H1 (cell line): Measurements from ENCODE around the gene TEX26. TPM values are rescaled to one million over a fixed set of nuclear protein-coding genes. Genes with fewer than 3 reads are reported as not detected.

Experiments used
- CTCF ChIA-PET: fragments of 300-600 bp; sonication (Branson Sonifier 250); formaldehyde crosslinking; loops from one replicate; lab custom pipeline; 2021; ENCODE audit not compliant: partially characterized antibody; lab: Charles Lee
- POLR2A ChIA-PET: fragments of 300-600 bp; sonication (Branson Sonifier 250); formaldehyde crosslinking; loops from one replicate; lab custom pipeline; 2021; ENCODE audit warnings: inconsistent platforms; ENCODE audit not compliant: partially characterized antibody; lab: Charles Lee
- DNase-seq, 2 experiments: peaks; one replicate each; pipeline versions ENCODE4 v3.0.0 to v3.0.0-alpha.2; 2010 to 2022; ENCODE audit warnings: low spot score in 2 of 2, low read depth in 1 of 2, mixed read lengths in 1 of 2
- FAIRE-seq: peaks from 2 replicates; lab custom pipeline; 2011; peaks lifted over from hg19 to GRCh38; lab: Jason Lieb, UNC
- H2AFZ ChIP-seq: 2 replicates; pipeline ENCODE4 v1.8.1; 2012; ENCODE audit warnings: low read length, inconsistent platforms
- H2AK5ac ChIP-seq: 2 replicates; pipeline ENCODE4 v1.6.1; 2013; ENCODE audit warnings: low read depth, low read length
- H2BK120ac ChIP-seq: replicated peaks from 2 replicates; pipeline ENCODE3; 2013; ENCODE audit warnings: low read depth, low read length, inconsistent platforms
- H2BK12ac ChIP-seq: 2 replicates; pipeline ENCODE4 v1.6.1; 2013; ENCODE audit warnings: low read depth, low read length
- H2BK15ac ChIP-seq: 2 replicates; pipeline ENCODE4 v1.6.1; 2013; ENCODE audit warnings: low read length
- H2BK20ac ChIP-seq: 2 replicates; pipeline ENCODE4 v1.6.1; 2013; ENCODE audit warnings: low read length
- H2BK5ac ChIP-seq: 2 replicates; pipeline ENCODE4 v1.6.1; 2013; ENCODE audit warnings: low read depth, low read length
- H3K14ac ChIP-seq: 2 replicates; pipeline ENCODE4 v1.6.1; 2013; ENCODE audit warnings: inconsistent platforms; ENCODE audit not compliant: insufficient read length
- H3K18ac ChIP-seq: 2 replicates; pipeline ENCODE4 v1.6.1; 2013; ENCODE audit warnings: low read length; ENCODE audit errors: extremely low read depth
- H3K23ac ChIP-seq: 2 replicates; pipeline ENCODE4 v1.6.1; 2013; ENCODE audit warnings: inconsistent platforms; ENCODE audit not compliant: insufficient read length
- H3K23me2 ChIP-seq: 2 replicates; pipeline ENCODE4 v1.6.1; 2013; ENCODE audit warnings: low read depth, low read length
- H3K27ac ChIP-seq: 2 replicates; pipeline ENCODE4 v1.6.1; 2011; ENCODE audit warnings: low read depth, low read length, inconsistent platforms
- H3K27me3 ChIP-seq, 4 experiments: replicated peaks in 1 of 4; 1 replicate in 1 of 4; 2 replicates in 3 of 4; pipeline versions ENCODE4 v1.6.1 to v1.8.1; 2011 to 2013; ENCODE audit warnings: low read length in 3 of 4, mild to moderate bottlenecking in 3 of 4, inconsistent platforms in 2 of 4, mixed read lengths in 2 of 4, moderate library complexity in 1 of 4; ENCODE audit not compliant: control insufficient read depth in 3 of 4, insufficient read depth in 3 of 4; ENCODE audit errors: extremely low read depth in 1 of 4
- H3K36me3 ChIP-seq, 4 experiments: 2 replicates each; pipeline versions ENCODE4 v1.6.1 to v1.8.1; 2011 to 2013; ENCODE audit warnings: mild to moderate bottlenecking in 4 of 4, low read length in 3 of 4, moderate library complexity in 2 of 4, control low read depth in 1 of 4, inconsistent platforms in 1 of 4; ENCODE audit not compliant: insufficient read depth in 4 of 4, control insufficient read depth in 2 of 4
- H3K4ac ChIP-seq: replicated peaks from 2 replicates; pipeline ENCODE3; 2013; ENCODE audit warnings: low read length, low read depth, mixed read lengths, inconsistent platforms; ENCODE audit not compliant: insufficient read length
- H3K4me1 ChIP-seq, 4 experiments: replicated peaks in 1 of 4; 1 replicate in 1 of 4; 2 replicates in 3 of 4; pipeline versions ENCODE4 v1.6.1 to v1.8.1; 2011 to 2013; ENCODE audit warnings: low read length in 3 of 4, inconsistent platforms in 2 of 4, mixed read lengths in 1 of 4; ENCODE audit not compliant: insufficient read depth in 4 of 4, control insufficient read depth in 3 of 4
- H3K4me2 ChIP-seq, 2 experiments: 2 replicates each; pipeline versions ENCODE4 v1.6.1 to v1.8.1; 2011 to 2013; ENCODE audit warnings: low read depth in 2 of 2, low read length in 2 of 2, control low read depth in 1 of 2, inconsistent platforms in 1 of 2, mild to moderate bottlenecking in 1 of 2; ENCODE audit not compliant: insufficient read depth in 1 of 2
- H3K4me3 ChIP-seq, 4 experiments: fragments of 200-600, 300-600 bp in 1 of 4; sonication (generic), shearing (Covaris generic), sonication (Bioruptor Twin) in 1 of 4; 2 replicates each; pipeline versions ENCODE4 v1.5.1 to v1.8.1; 2011 to 2016; ENCODE audit warnings: low read length in 4 of 4, low read depth in 3 of 4, control low read depth in 2 of 4, inconsistent platforms in 2 of 4, mild to moderate bottlenecking in 2 of 4, mixed read lengths in 1 of 4, moderate library complexity in 1 of 4; ENCODE audit not compliant: insufficient read depth in 2 of 4; ENCODE audit errors: extremely low read depth in 1 of 4
- H3K56ac ChIP-seq: replicated peaks from 2 replicates; pipeline ENCODE3; 2013; ENCODE audit warnings: low read depth, mild to moderate bottlenecking, mixed read lengths, low read length, inconsistent platforms; ENCODE audit not compliant: insufficient read length
- H3K79me1 ChIP-seq: 2 replicates; pipeline ENCODE4 v1.6.1; 2013; ENCODE audit warnings: low read depth, low read length, control low read depth
- H3K79me2 ChIP-seq, 2 experiments: 2 replicates each; pipeline versions ENCODE4 v1.6.1 to v1.8.1; 2012 to 2013; ENCODE audit warnings: low read length in 2 of 2, mild to moderate bottlenecking in 2 of 2, inconsistent platforms in 1 of 2; ENCODE audit not compliant: insufficient read depth in 2 of 2, control insufficient read depth in 1 of 2
- H3K9ac ChIP-seq, 4 experiments: replicated peaks in 1 of 4; 1 replicate in 1 of 4; 2 replicates in 3 of 4; pipeline versions ENCODE4 v1.6.1 to v1.8.1; 2011 to 2013; ENCODE audit warnings: low read depth in 3 of 4, low read length in 3 of 4, control low read depth in 2 of 4, mild to moderate bottlenecking in 2 of 4, moderate library complexity in 2 of 4, inconsistent platforms in 1 of 4; ENCODE audit errors: extremely low read depth in 1 of 4
- H3K9me3 ChIP-seq, 2 experiments: 2 replicates each; pipeline versions ENCODE4 v1.6.1 to v1.8.1; 2012 to 2013; ENCODE audit warnings: mild to moderate bottlenecking in 2 of 2, moderate library complexity in 2 of 2, control low read depth in 1 of 2, inconsistent platforms in 1 of 2, low read depth in 1 of 2, low read length in 1 of 2, mixed read lengths in 1 of 2; ENCODE audit not compliant: insufficient read depth in 2 of 2
- H4K20me1 ChIP-seq, 2 experiments: replicated peaks in 1 of 2; 2 replicates each; pipeline versions ENCODE3 to v1.8.1; 2011 to 2013; ENCODE audit warnings: inconsistent platforms in 2 of 2, low read length in 2 of 2, mild to moderate bottlenecking in 1 of 2; ENCODE audit not compliant: insufficient read depth in 2 of 2, control insufficient read depth in 1 of 2
- H4K5ac ChIP-seq: 2 replicates; pipeline ENCODE4 v1.6.1; 2013; ENCODE audit warnings: low read length, low read depth, mixed read lengths, inconsistent platforms; ENCODE audit not compliant: insufficient read length
- H4K8ac ChIP-seq: 2 replicates; pipeline ENCODE4 v1.8.0; 2013; ENCODE audit warnings: mild to moderate bottlenecking, moderate library complexity, low read length, inconsistent platforms; ENCODE audit not compliant: insufficient read depth; ENCODE audit errors: extremely low read depth
- H4K91ac ChIP-seq: replicated peaks from 2 replicates; pipeline ENCODE3; 2013; ENCODE audit warnings: low read length, mixed read lengths, inconsistent platforms; ENCODE audit not compliant: insufficient read length
- BCL11A ChIP-seq, 2 experiments: IDR thresholded peaks; one replicate each; pipeline ENCODE4 v1.6.1; 2011; ENCODE audit warnings: low read depth in 2 of 2, low read length in 2 of 2, mild to moderate bottlenecking in 2 of 2
- CBX8 ChIP-seq: fragments of 300-800, 300-1000 bp; sonication (generic); IDR thresholded peaks from 2 replicates; pipeline ENCODE4 v1.7.1; 2016; ENCODE audit warnings: low read depth, low read length, borderline replicate concordance
- CHD1 ChIP-seq: IDR thresholded peaks from 2 replicates; pipeline ENCODE4 v1.6.1; 2012; ENCODE audit warnings: low read depth, low read length, improper control_type of control experiment
- EP300 ChIP-seq, 2 experiments: IDR thresholded peaks; 1 replicate in 1 of 2; 2 replicates in 1 of 2; pipeline ENCODE4 v1.6.1; 2011 to 2012; ENCODE audit warnings: low read depth in 2 of 2, low read length in 2 of 2, mild to moderate bottlenecking in 2 of 2, borderline replicate concordance in 1 of 2, inconsistent platforms in 1 of 2, moderate library complexity in 1 of 2
- GTF2F1 ChIP-seq: IDR thresholded peaks from 2 replicates; pipeline ENCODE4 v1.6.1; 2012; ENCODE audit warnings: low read depth, low read length, improper control_type of control experiment, borderline replicate concordance
- HDAC2 ChIP-seq, 2 experiments: fragments of 300-600 bp in 1 of 2; sonication (generic) in 1 of 2; IDR thresholded peaks; 2 replicates each; pipeline ENCODE4 v1.6.1; 2011 to 2012; ENCODE audit warnings: low read depth in 2 of 2, low read length in 2 of 2, mild to moderate bottlenecking in 2 of 2, moderate library complexity in 2 of 2, borderline replicate concordance in 1 of 2, inconsistent platforms in 1 of 2
- KDM1A ChIP-seq: fragments of 200-600, 300-600 bp; sonication (generic); IDR thresholded peaks from 2 replicates; pipeline ENCODE4 v1.7.1; 2016; ENCODE audit warnings: mild to moderate bottlenecking, low read length, borderline replicate concordance
- SIX5 ChIP-seq: IDR thresholded peaks from 2 replicates; pipeline ENCODE4 v1.6.1; 2011; ENCODE audit warnings: mild to moderate bottlenecking, low read depth, low read length
- TCF12 ChIP-seq: IDR thresholded peaks from 2 replicates; pipeline ENCODE4 v1.6.1; 2011; ENCODE audit warnings: low read depth, mild to moderate bottlenecking, low read length
- WGBS, 2 experiments: shearing (Covaris generic) in 1 of 2; methylation state at CpG; one replicate each; pipeline versions ENCODE4 v1.1.6 to v1.1.7; 2013 to 2015; ENCODE audit warnings: low lambda C conversion rate in 2 of 2, mixed read lengths in 2 of 2, inconsistent platforms in 1 of 2, low coverage in 1 of 2, missing lambda C conversion rate in 1 of 2; ENCODE audit not compliant: insufficient replicate concordance in 2 of 2, insufficient coverage in 1 of 2, insufficient read length in 1 of 2; ENCODE audit errors: extremely low coverage in 1 of 2, missing lambda C conversion rate in 1 of 2; 5-methylcytosine and 5-hydroxymethylcytosine counted together
- polyA plus RNA-seq, 7 experiments: library from polyadenylated mRNA; depleted of rRNA in 3 of 7; stranded (reverse) in 5 of 7; unstranded in 2 of 7; fragments of >200 nt in 5 of 7; fragments of 200-250 nt in 2 of 7; gene quantifications; 1 replicate in 5 of 7; 2 replicates in 1 of 7; 4 replicates in 1 of 7; pipeline versions ENCODE4 v1.2.1 to v1.2.3, GENCODE V29; 2011 to 2013; ENCODE audit warnings: missing spikeins in 2 of 7, mixed read lengths in 2 of 7
- total RNA-seq: library from RNA; stranded (reverse); fragmentation: NEBNext Ultra II Directional; extraction: Animal tissue kit (Norgen Biotek cat#: 25700); gene quantifications from 2 replicates; pipeline ENCODE4 v1.2.1, GENCODE V29; 2021

The TEX26 gene
- total and polyA plus RNA-seq, 2 of the 8 experiments (the other 6 are each of a cell fraction or from before 2014, with no cell fraction given), result not detected

DNA sequence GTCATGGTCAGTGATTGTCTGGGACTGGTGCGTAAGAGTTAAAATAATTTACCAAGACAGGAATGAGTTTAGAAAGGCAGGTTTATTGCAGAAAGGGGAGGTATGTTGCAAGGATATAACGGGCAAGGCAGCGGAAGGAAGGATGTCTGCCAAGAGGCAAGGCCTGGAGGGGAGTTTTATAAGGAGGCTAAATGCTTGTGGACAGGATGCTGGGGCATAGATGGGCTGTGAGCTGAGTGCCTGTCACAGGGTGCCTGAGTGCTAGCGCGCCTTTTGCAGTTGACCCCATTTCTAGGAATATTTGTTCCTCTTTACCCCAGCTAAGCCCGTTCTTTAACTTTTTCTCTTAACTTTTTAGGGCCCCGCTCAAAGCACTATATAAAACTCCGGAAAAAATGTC lies 58.7 kb downstream of the TEX26 start:
- H3K27me3 ChIP-seq, result no peaks in the 10 kb centered on the region
- H3K27ac ChIP-seq, result no peak overlapping the region

More for the DNA sequence above, 58.7 kb downstream of the TEX26 start:
- Histone ChIP-seq H3K4me2 (no peak overlapping the region), H3K9me3 (no peaks in the 10 kb centered on the region; a peak in 1 of 4 replicates), H4K5ac (no peak overlapping the region), H3K36me3 (no peaks in the 10 kb centered on the region), H3K4me1 (0 out of 7 replicates have a peak, but pooled peaks cover 0 to 2% (median under 1%) of the 10 kb centered on the region in 4 experiments), H3K56ac (no peak overlapping the region), H3K4ac (no peak overlapping the region), H2BK120ac (no peak overlapping the region), H4K91ac (no peak overlapping the region), H3K4me3 (no peak overlapping the region), H3K14ac (no peak overlapping the region), H4K8ac (no peak overlapping the region), H2BK15ac (no peak overlapping the region), H3K79me1 (no peaks in the 10 kb centered on the region), H3K79me2 (no peaks in the 10 kb centered on the region)
- 97% methylated on average over 8 of the region's 8 CpGs; no CpG with 5 or more reads in 1 of the 2 experiments for WGBS, 2 experiments
- no peak for FAIRE-seq
- TF ChIP-seq SIX5 (no peak), HDAC2 (IDR thresholded peaks at IDR 0.05; ENCODE audit: borderline replicate concordance in 1 of 2, low read depth in 2 of 2, low read length in 2 of 2) (no peak), TCF12 (no peak), EP300 (IDR thresholded peaks at IDR 0.05; ENCODE audit: borderline replicate concordance in 1 of 2, low read depth in 2 of 2, low read length in 2 of 2) (no peak), KDM1A (no peak), CHD1 (no peak), CBX8 (no peak), GTF2F1 (no peak), BCL11A (IDR thresholded peaks at IDR 0.05; ENCODE audit: low read depth in 2 of 2, low read length in 2 of 2) (no peak)
- TF ChIP-seq, all 59 proteins: peak for 0
- Histone ChIP-seq H2BK20ac (no peak overlapping the region), H4K20me1 (no peaks in the 10 kb centered on the region), H2BK12ac (no peak overlapping the region), H2AFZ (no peak overlapping the region), H3K23ac (no peak overlapping the region), H3K9ac (no peak overlapping the region), H3K18ac (no peak overlapping the region), H3K23me2 (no peaks in the 10 kb centered on the region; the same call in 1 of the 2 replicates), H2AK5ac (no peak overlapping the region), H2BK5ac (no peak overlapping the region)
- DNase-seq, result no peak
- ChIA-PET CTCF (no interaction called here), POLR2A (no interaction called here)
